Activated naive CD4-positive, alpha-beta T cell (primary cell): Measurements from ENCODE around the gene OGDH.
"Not testable (repeated sequence)": the region's sequence is repeated elsewhere in the genome, so short reads cannot be mapped to it uniquely, and the experiment has no call there.

Experiments
- DNase-seq, 4 experiments: peaks; one replicate each; lab custom pipeline; 2025; lab: John Stamatoyannopoulos, UW

The OGDH gene

GRCh38 chr7:44673324-44673723, 66.9 kb downstream of the OGDH start:
- no peak for DNase-seq

DNA sequence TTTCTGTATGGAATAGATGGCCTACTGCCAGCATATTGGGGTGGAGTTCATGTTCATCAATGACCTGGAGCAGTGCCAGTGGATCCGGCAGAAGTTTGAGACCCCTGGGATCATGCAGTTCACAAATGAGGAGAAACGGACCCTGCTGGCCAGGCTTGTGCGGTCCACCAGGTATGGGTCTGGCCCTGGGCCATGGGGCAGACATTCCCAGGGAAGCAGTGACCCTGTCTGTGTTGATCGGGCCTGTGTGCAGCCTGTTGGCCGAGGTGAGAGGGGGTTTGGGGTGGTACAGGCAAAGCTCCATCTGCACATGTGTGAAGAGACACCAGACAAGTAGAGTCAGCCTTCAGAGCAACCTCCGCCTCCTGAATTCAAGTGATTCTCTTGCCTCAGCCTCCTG, 67.3 kb downstream of the OGDH start:
- DNase-seq, result no peak

DNA sequence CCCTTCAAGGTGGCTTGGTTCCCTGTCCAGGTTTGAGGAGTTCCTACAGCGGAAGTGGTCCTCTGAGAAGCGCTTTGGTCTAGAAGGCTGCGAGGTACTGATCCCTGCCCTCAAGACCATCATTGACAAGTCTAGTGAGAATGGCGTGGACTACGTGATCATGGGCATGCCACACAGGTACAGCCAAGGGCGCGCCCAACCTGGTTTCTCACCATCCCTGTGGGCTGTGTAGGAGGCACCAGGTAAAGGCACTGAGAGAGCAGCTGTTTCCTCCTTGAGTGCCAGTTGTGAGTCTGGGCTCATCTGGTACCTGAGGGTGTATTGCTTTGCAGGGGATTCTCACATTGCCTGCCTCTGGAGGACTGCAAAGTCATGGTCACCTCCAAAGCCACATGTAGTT, 68.0 kb downstream of the OGDH start:
- no peak for DNase-seq

DNA sequence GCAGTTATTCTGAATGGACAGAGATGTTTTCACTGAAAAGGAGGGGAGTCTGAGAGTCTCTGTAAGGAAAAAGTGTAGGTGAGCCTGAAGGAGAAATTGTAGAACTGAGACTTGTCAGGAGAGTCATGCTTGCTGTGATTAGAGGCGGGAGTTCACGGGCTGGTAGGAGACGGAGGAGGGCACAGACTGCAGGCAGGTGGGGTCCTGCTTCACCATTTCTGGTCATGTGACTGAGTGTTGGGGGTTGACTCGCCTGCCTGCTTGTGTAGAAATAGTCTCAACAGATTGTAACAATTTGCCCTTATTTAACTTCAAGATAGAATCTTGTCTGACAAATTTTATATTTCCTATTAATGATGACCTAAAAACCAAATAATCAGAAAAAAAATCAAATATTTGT, 70.3 kb downstream of the OGDH start:
- no peak for DNase-seq

DNA sequence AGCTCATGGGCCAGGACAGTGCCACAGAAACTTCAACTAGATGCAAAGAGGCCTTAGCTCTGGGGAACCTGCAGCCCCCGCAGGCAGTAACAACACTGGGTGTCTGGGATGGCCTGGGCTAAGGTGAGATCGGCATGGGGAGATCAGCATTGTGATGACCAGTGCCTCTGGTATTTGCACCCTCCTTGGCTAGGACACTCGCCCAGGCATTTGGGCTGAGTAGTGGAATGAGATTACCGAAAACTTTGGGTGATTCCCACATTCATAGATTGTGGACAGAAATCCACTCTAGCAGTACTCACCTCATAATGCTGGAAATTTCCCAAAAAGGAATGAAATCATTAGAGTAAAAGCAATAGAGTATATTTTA, 71.7 kb downstream of the OGDH start:
- no peak for DNase-seq

DNA sequence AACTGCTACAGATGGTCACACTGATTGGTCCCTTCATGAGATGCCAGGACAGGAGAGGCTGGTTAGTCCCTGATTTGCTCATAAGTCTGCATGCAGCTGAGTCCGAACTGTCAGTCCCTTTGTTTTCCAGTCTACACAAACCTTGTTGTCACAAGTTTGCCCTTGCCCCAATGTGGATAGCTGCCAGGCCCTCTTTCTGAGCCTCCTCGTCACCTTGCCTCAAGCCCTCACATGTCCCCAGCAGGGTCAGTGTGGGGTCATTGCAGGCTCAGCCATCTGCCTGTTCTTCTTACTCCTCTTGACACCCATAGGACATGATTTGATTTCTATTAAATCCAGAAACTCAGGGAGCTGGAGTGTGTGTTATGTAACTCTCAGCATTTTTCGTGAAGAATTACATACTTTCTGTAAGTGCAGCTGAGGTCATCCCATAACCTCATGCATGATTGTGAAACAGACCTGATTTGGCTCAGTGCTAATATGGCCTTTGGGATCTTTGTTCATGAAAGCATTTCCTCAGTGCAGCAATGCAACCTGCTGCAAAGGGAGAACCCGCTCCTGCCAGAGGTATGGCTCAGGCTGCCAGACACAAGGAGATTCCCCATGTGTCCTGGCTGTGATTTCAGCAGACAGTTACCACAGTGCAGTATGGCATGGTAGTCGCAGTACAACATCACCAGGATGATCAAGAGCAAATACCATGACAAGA, 72.2 kb downstream of the OGDH start:
- DNase-seq, result no peak

DNA sequence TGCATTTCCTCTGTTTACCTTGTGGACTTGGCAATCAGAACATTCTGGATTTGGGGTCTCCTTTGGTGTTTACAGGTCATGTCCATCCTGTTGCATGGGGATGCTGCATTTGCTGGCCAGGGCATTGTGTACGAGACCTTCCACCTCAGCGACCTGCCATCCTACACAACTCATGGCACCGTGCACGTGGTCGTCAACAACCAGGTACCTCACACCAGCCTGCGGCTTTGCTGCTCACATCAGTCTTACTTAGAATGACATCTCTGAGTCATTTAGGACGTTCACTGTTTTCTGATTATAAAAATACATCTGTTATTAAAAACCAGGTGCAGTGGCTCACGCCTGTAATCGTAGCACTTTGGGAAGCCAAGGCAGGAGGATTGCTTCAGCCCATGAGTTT, 75.2 kb downstream of the OGDH start:
- no peak for DNase-seq

GRCh38 chr7:44685723-44686122, 79.3 kb downstream of the OGDH start:
- DNase-seq, result no peak

DNA sequence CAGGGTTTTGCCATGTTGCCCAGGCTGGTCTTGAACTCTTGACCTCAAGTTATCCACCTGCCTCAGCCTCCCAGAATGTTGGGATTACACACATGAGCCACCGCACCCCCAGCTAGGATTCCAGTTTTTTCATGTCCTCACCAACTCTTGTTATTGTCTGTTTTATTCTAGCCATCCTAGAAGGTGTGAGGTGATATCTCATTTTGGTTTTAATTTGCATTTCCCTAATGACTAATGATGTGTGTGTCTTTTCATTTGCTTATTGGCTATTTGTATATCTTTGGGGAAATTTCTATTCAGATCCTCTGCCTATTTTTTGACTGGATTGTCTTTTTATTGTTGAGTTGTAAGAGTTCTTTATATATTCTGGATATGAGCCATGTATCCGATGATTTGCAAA, 83.0 kb downstream of the OGDH start:
- no peak for DNase-seq

GRCh38 chr7:44693641-44694313, 87.3 kb downstream of the OGDH start:
- DNase-seq, result no peak

DNA sequence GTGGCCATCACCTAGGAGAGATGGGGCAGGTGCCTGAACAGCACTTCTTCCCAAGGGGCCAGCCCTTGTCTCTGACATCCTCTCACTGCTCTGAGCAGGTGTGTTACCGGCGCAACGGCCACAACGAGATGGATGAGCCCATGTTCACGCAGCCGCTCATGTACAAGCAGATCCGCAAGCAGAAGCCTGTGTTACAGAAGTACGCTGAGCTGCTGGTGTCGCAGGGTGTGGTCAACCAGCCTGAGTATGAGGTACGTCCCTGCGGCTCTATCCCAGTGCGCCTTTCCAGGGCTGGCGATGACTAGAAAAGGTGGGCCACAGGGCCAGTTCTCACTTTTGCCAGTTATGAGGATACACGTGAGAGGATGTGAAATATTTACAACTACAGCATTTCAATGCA, 87.9 kb downstream of the OGDH start:
- no peak for DNase-seq

GRCh38 chr7:44694766-44695165, 88.3 kb downstream of the OGDH start:
- DNase-seq, result no peak

- no peak for DNase-seq
Measured at GRCh38 chr7:44695756-44696155, 89.3 kb downstream of the OGDH start.

GRCh38 chr7:44696728-44697127, 90.3 kb downstream of the OGDH start:
- DNase-seq, result no peak

- DNase-seq, result no peak
Measured at GRCh38 chr7:44697136-44698045, 91.0 kb downstream of the OGDH start.

- DNase-seq, result no peak
Measured at GRCh38 chr7:44698046-44698580, 91.7 kb downstream of the OGDH start.

DNA sequence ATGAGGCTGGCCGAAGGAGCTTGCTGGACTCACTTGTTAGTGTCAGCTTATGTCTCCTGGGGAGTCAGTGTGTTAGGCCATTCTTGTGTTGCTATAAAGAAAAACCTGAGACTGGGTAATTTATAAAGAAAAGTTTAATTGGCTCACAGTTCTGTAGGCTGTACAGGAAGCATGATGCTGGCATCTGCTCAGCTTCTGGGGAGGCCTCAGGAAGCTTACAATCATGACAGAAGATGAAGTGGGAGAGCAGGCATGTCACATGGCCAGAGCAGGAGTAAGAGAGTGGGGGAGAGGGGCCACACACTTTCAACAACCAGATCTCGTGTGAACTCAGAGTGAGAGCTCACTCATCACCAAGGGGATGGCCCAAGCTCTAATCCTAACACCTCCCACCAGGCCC, 93.2 kb downstream of the OGDH start:
- not testable (repeated sequence) for DNase-seq

- DNase-seq, result no peak
Measured at GRCh38 chr7:44700322-44700721, 93.9 kb downstream of the OGDH start.

- DNase-seq, result not testable (repeated sequence)
Measured at GRCh38 chr7:44703391-44703790, 97.0 kb downstream of the OGDH start.

DNA sequence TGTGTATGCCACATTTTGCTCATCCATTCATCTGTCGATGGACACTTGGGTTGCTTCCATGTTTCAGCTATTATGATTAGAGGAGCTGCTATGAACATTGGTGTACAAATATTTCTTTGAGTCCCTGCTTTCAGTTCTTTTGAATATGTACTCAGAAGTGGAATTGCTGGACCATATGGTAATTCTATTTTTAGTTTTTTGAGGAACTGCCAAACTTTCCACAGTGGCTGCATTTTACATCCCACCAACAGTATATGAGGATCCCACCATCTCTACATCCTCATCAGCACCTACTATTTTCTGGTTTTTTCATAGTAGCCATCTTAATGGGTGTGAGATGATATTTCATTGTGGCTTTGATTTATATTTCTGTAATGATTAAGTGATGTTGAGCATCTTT, 97.5 kb downstream of the OGDH start:
- no peak for DNase-seq

DNA sequence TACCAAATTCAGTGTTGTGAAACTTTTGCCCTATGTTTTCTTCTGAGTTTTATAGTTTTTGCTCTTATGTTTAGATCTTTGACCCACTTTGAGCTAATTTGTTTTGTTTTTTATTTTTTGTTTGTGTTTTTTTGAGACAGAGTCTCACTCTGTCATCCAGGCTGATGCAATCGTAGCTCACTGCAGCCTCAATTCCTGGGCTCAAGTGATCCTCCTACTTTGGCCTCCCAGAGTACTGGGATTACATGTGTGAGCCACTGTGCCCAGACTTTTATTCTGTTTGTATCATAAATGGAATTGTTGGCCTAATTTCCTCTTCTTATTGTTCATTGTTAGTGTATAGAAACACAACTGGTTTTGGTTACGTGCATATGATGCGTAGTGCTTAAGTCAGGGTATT, 99.0 kb downstream of the OGDH start:
- no peak for DNase-seq

DNA sequence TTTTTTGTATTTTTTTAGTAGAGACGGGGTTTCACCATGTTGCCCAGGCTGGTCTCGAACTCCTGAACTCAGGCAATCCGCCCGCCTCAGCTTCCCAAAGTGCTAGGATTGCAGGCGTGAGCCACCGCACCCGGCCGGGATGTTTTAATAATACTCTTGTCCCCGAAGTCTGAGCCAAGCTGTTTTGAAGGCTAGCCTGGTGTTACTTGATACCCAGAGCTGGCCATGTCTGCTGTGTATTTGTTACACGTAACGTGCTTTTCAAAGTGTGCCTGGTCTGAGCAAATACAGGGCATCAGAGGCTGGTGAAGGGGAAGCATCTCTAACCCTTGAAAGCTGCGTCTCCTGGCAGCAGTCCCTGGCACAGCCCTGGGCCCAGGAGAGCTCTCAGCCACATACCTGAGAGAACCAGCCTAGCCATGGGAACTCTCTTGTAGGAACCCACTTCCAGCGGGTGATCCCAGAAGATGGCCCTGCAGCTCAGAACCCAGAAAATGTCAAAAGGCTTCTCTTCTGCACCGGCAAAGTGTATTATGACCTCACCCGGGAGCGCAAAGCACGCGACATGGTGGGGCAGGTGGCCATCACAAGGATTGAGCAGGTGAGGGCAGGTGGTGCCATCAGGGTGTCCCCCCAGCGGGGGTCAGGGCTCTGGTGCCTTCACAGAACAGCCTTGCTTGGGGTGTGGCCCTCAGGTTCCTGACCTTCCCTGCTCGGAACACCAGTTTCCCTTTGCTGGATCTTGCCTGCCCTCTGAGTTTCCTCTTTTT, 100.5 kb downstream of the OGDH start:
- no peak for DNase-seq
